ENCODE results near the gene OASL. TPM values are rescaled to one million over a fixed set of nuclear protein-coding genes. Genes with fewer than 3 reads are reported as not detected.

The OASL gene
- polyA plus RNA-seq, 2 of the 4 experiments (the other 2 are of a cell fraction) = 0.81 to 0.94 TPM

DNA sequence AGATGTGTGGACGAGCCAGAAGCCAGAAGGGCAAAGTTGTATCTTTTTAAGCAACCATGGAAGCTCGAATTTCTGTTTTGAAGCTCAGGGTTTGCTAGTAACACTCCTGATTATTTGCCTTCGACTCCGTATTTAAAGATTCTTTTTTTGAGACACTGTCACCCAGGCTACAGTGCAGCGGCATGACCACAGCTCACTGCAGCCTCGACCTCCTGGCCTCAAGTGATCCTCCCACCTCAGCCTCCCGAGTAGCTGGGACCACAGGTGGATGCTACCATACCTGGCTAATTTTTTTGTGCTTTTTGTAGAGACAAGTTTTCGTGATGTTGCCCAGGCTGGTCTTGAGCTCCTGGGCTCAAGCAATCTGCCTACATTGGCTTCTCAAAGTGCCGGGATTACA lies 18.7 kb upstream of the OASL start:
- WGBS (ENCODE audit: missing lambda C conversion rate) = 57% methylated on average over 9 of the region's 9 CpGs
- ChIA-PET CTCF (interaction anchor here (1.3 to 6.0 kb wide), 4 partner anchors 10 to 53 kb away, joined by 3 to 26 read pairs (median 14); no protein-coding TSS in a partner anchor), POLR2A (no interaction called here)
- H3K9me3 ChIP-seq = no peaks in the 10 kb centered on the region
- no peak for TF ChIP-seq KDM5A (IDR thresholded peaks at IDR 0.05)
- no peak for TF ChIP-seq BHLHE40 (IDR thresholded peaks at IDR 0.05; ENCODE audit: low read depth, low read length)
- no peak for TF ChIP-seq NFE2L2 (conservative IDR thresholded peaks at IDR 0.05; ENCODE audit: low read length)
- no peak for TF ChIP-seq ESRRA (IDR thresholded peaks at IDR 0.05; ENCODE audit: borderline replicate concordance, low read length)
- TF ChIP-seq MYC (IDR thresholded peaks at IDR 0.05; ENCODE audit: borderline replicate concordance, low read length) = no peak
- no peak for TF ChIP-seq NR3C1 (IDR thresholded peaks at IDR 0.05)
- no peak for TF ChIP-seq POLR2AphosphoS2 (conservative IDR thresholded peaks at IDR 0.05; ENCODE audit: low read length)
- TF ChIP-seq GATA3 (IDR thresholded peaks at IDR 0.05; ENCODE audit: borderline replicate concordance) = no peak
- no peak for TF ChIP-seq HDAC2 (IDR thresholded peaks at IDR 0.05)
- TF ChIP-seq CEBPB (IDR thresholded peaks at IDR 0.05) = no peak
- TF ChIP-seq MAX (IDR thresholded peaks at IDR 0.05) = no peak
- TF ChIP-seq RAD21 (conservative IDR thresholded peaks at IDR 0.05 in 1 of 2, IDR thresholded peaks at IDR 0.05 in 1 of 2) = no peak
- no peak for TF ChIP-seq ZC3H11A (IDR thresholded peaks at IDR 0.05)
- TF ChIP-seq HOXB13 (CRISPR knock-in tag; IDR thresholded peaks at IDR 0.05; ENCODE audit: low read depth) = no peak
- TF ChIP-seq ZNF302 (CRISPR knock-in tag; IDR thresholded peaks at IDR 0.05) = no peak
- TF ChIP-seq EHMT2 (IDR thresholded peaks at IDR 0.05; ENCODE audit: low read depth) = no peak
- TF ChIP-seq, protein P1, sequence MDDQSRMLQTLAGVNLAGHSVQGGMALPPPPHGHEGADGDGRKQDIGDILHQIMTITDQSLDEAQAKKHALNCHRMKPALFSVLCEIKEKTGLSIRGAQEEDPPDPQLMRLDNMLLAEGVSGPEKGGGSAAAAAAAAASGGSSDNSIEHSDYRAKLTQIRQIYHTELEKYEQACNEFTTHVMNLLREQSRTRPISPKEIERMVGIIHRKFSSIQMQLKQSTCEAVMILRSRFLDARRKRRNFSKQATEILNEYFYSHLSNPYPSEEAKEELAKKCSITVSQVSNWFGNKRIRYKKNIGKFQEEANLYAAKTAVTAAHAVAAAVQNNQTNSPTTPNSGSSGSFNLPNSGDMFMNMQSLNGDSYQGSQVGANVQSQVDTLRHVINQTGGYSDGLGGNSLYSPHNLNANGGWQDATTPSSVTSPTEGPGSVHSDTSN (IDR thresholded peaks at IDR 0.05) = no peak
- TF ChIP-seq CBX8 (IDR thresholded peaks at IDR 0.05) = no peak
- FAIRE-seq = no peak
- H3K4me2 ChIP-seq = no peak overlapping the region
- no peak overlapping the region for H3K4me3 ChIP-seq
- ATAC-seq = no peak
- peaks cover 6% of the 10 kb centered on the region; the same call in 1 of the 3 replicates for H3K4me1 ChIP-seq
- H3K27ac ChIP-seq = no peak overlapping the region
- DNase-seq (ENCODE audit: low read depth in 1 of 2, low spot score in 1 of 2) = no peak

DNA sequence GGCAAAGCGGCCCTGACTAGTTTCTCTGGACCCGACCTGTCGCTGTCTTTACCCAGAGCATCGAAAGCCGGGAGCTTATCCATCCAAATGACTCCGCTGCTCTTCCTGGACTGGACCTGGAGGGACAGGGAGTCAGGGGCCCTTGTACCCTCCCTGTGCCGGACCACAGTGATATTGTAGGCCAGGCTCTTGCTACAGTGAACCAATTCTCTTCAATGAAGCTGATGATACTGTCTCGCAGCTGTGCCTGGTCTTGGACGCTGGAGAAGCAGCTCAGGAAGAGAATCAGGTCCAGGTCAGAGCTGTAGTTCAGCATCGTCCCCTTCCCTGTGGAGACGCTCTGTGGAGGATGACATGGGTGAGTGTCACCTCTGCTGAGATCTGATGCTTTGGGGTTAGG lies 14.7 kb upstream of the OASL start:
- Histone ChIP-seq H3K4me2 (no peak overlapping the region), H3K4me3 (no peak overlapping the region), H3K4me1 (no peaks in the 10 kb centered on the region), H3K9me3 (no peaks in the 10 kb centered on the region), H3K27ac (no peak overlapping the region)
- 65% methylated on average over 11 of the region's 11 CpGs for WGBS (ENCODE audit: missing lambda C conversion rate)
- CTCF ChIA-PET = interaction anchor here (1.0 kb wide), 1 partner anchor 18 kb away, joined by 3 read pairs; no protein-coding TSS in a partner anchor
- no peak for DNase-seq (ENCODE audit: low read depth in 1 of 2, low spot score in 1 of 2)
- no peak for ATAC-seq
- TF ChIP-seq RARB (CRISPR knock-in tag; IDR thresholded peaks at IDR 0.05) (no peak), RFX5 (IDR thresholded peaks at IDR 0.05) (no peak), BCL3 (IDR thresholded peaks at IDR 0.05) (no peak), FOSB (CRISPR knock-in tag; IDR thresholded peaks at IDR 0.05) (no peak)
- POLR2A ChIA-PET = no interaction called here
- FAIRE-seq = no peak

DNA sequence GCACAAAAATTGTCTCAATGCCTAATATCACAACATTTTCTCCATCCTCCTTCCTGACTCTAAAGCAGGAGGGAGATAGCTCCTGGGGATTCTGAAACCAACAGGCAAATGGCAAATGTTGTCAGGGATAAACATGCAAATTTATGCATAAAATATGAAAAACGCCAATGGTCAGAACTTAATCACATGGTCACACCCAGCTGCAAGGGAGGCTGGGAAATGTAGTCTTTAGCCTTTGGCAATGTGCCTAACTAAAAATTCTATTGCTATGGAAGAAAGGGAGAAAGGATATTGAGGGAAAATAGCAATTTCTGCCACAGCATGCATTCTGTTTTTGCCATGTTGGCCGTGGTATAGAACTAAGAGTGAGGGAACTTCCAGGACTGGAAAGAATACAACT lies 11.7 kb upstream of the OASL start:
- no peak overlapping the region for H3K27ac ChIP-seq
- no peak overlapping the region for H3K4me3 ChIP-seq
- no peak overlapping the region for H3K4me2 ChIP-seq
- DNase-seq (ENCODE audit: low read depth in 1 of 2, low spot score in 1 of 2) (peak in 1 of 2 experiments; percentile 31), FAIRE-seq (no peak), ATAC-seq (peak in 1 of 2 experiments; percentile 33; a peak in 2 of 6 replicates)
- no peak for TF ChIP-seq FOSL2 (IDR thresholded peaks at IDR 0.05)
- TF ChIP-seq FOSL2 (CRISPR knock-in tag; IDR thresholded peaks at IDR 0.05) = no peak
- TF ChIP-seq, protein P2, sequence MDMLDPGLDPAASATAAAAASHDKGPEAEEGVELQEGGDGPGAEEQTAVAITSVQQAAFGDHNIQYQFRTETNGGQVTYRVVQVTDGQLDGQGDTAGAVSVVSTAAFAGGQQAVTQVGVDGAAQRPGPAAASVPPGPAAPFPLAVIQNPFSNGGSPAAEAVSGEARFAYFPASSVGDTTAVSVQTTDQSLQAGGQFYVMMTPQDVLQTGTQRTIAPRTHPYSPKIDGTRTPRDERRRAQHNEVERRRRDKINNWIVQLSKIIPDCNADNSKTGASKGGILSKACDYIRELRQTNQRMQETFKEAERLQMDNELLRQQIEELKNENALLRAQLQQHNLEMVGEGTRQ (IDR thresholded peaks at IDR 0.05) = 0 out of 2 replicates have a peak, but pooled peaks have one; percentile 17
- H3K4me1 ChIP-seq = no peaks in the 10 kb centered on the region
- ChIA-PET POLR2A (no interaction called here), CTCF (interaction anchor here (0.8 to 2.8 kb wide), 3 partner anchors 9 to 45 kb away, joined by 4 to 14 read pairs (median 7); no protein-coding TSS in a partner anchor)
- 26% methylated on average over 2 of the region's 2 CpGs for WGBS (ENCODE audit: missing lambda C conversion rate)
- H3K9me3 ChIP-seq = no peaks in the 10 kb centered on the region
